Panc1 (cell line): ENCODE results near the gene JDP2. TPM values are rescaled to one million over a fixed set of nuclear protein-coding genes. Genes with fewer than 3 reads are reported as not detected.

Source experiments
- ATAC-seq: fragments of 200-7000 bp; cut with Tn5 transposase; 2 replicates; pipeline ENCODE4 v1.9.1; 2020; ENCODE audit warnings: mild to moderate bottlenecking, moderate library complexity
- BruUV-seq: library from RNA; stranded (reverse); fragments of 400-500 nt; replicated peaks from 2 replicates; lab custom pipeline; 2021; lab: Mats Ljungman, UMichigan
- CTCF ChIA-PET: fragments of 300-600 bp; sonication (Branson Sonifier 250); formaldehyde crosslinking; loops from one replicate; lab custom pipeline; 2022; ENCODE audit warnings: antibody characterized with exemption; lab: Charles Lee
- POLR2A ChIA-PET: fragments of 300-600 bp; sonication (Branson Sonifier 250); formaldehyde crosslinking; loops from one replicate; lab custom pipeline; 2022; ENCODE audit warnings: antibody characterized with exemption; lab: Charles Lee
- DNase-seq: peaks from one replicate; pipeline ENCODE4 v3.0.0-alpha.2; 2010; ENCODE audit warnings: low read depth, low spot score
- H3K27ac ChIP-seq: 2 replicates; pipeline ENCODE4 v1.5.1; 2011; ENCODE audit warnings: mild to moderate bottlenecking, low read length, inconsistent platforms
- H3K27me3 ChIP-seq: fragments of 200-500 bp; sonication (Bioruptor generic); 2 replicates; pipeline ENCODE4 v1.6.0; 2014; ENCODE audit warnings: low read length, inconsistent platforms; ENCODE audit not compliant: control insufficient read depth, insufficient read depth
- H3K36me3 ChIP-seq: fragments of 200-500 bp; sonication (Bioruptor generic); 2 replicates; pipeline ENCODE4 v1.5.1; 2014; ENCODE audit warnings: inconsistent platforms, mild to moderate bottlenecking, low read length, moderate library complexity; ENCODE audit not compliant: control insufficient read depth, insufficient read depth
- H3K4me1 ChIP-seq: 2 replicates; pipeline ENCODE4 v1.5.1; 2011; ENCODE audit warnings: inconsistent platforms, mild to moderate bottlenecking, low read length, moderate library complexity; ENCODE audit not compliant: control insufficient read depth, insufficient read depth
- H3K4me3 ChIP-seq, 2 experiments: 2 replicates each; pipeline ENCODE4 v1.5.1; 2011 to 2012; ENCODE audit warnings: low read depth in 2 of 2, low read length in 2 of 2, mild to moderate bottlenecking in 2 of 2, inconsistent platforms in 1 of 2, moderate library complexity in 1 of 2
- H3K9me3 ChIP-seq: fragments of 200-500 bp; sonication (Bioruptor generic); 2 replicates; pipeline ENCODE4 v1.5.1; 2014; ENCODE audit warnings: low read depth, mild to moderate bottlenecking, inconsistent platforms, low read length, moderate library complexity; ENCODE audit not compliant: control insufficient read depth, insufficient read depth
- POLR2AphosphoS5 ChIP-seq: IDR thresholded peaks from 2 replicates; pipeline ENCODE4 v1.6.1; 2012; ENCODE audit warnings: mild to moderate bottlenecking, low read depth, low read length, moderate library complexity
- SIN3A ChIP-seq: IDR thresholded peaks from 2 replicates; pipeline ENCODE4 v1.6.1; 2012; ENCODE audit warnings: low read depth, mild to moderate bottlenecking, low read length, moderate library complexity, borderline replicate concordance; ENCODE audit not compliant: insufficient read depth
- TCF7L2 ChIP-seq: IDR thresholded peaks from 2 replicates; pipeline ENCODE4 v1.6.1; 2011; ENCODE audit warnings: mild to moderate bottlenecking, low read depth, low read length, inconsistent platforms
- in situ Hi-C: cut with HindIII; loops from 2 replicates; pipeline ENCODE4 v1.10.0; 2016; ENCODE audit warnings: low sequenced_read_pairs, low pct_unique_long_range_greater_than_20kb
- intact Hi-C: fragments of 100-400 bp; cut with micrococcal nuclease; formaldehyde crosslinking; loops from one replicate; pipeline ENCODE4 v1.10.0; 2022; ENCODE audit not compliant: unreplicated experiment
- total RNA-seq: library from RNA; stranded (reverse); gene quantifications from one replicate; pipeline ENCODE4 v1.2.1, GENCODE V29; 2021; ENCODE audit not compliant: unreplicated experiment
- TF ChIP-seq, protein P1 (sequence below): fragments of 450-650 bp; IDR thresholded peaks from 2 replicates; pipeline ENCODE4 v1.5.1; 2017; ENCODE audit warnings: mild to moderate bottlenecking
- TF ChIP-seq, protein P2 (sequence below), 2 experiments: IDR thresholded peaks; 2 replicates each; pipeline ENCODE4 v1.6.1; 2011 to 2012; ENCODE audit warnings: low read depth in 2 of 2, control low read depth in 1 of 2, low read length in 1 of 2, mild to moderate bottlenecking in 1 of 2, moderate library complexity in 1 of 2; ENCODE audit not compliant: insufficient read depth in 1 of 2

The JDP2 gene
- total RNA-seq, 1 experiment from 2014 or later, result 17.5 TPM

DNA sequence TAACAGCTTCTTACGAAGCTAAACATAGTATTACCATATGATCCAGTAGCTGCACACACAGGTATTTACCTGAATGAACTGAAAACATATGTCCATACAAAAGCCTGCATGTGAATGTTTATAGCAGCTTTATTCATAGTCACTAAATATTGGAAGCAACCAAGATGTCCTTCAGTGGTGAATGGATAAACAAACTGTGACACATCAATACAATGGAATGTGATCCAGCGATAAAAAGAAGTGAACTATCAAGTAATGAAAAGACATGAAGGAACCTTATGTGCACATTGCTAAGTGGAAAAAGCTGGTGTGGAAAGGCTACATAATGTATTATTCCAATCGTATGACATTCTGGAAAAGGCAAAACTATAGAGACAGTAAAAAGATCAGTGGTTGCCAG is 38.1 kb upstream of the JDP2 start:
- no peak for ATAC-seq
- no TSS peak for BruUV-seq
- Histone ChIP-seq H3K27me3 (no peaks in the 10 kb centered on the region; the same call in 1 of the 2 replicates), H3K4me1 (no peaks in the 10 kb centered on the region), H3K27ac (no peak overlapping the region), H3K4me3 (no peak overlapping the region), H3K9me3 (no peaks in the 10 kb centered on the region), H3K36me3 (no peaks in the 10 kb centered on the region)
- intact Hi-C loops (no loop called here), in situ Hi-C loops (no loop called here)
- no peak for DNase-seq
- CTCF ChIA-PET, result no interaction called here
- POLR2A ChIA-PET, result no interaction called here
- TF ChIP-seq, protein P1, sequence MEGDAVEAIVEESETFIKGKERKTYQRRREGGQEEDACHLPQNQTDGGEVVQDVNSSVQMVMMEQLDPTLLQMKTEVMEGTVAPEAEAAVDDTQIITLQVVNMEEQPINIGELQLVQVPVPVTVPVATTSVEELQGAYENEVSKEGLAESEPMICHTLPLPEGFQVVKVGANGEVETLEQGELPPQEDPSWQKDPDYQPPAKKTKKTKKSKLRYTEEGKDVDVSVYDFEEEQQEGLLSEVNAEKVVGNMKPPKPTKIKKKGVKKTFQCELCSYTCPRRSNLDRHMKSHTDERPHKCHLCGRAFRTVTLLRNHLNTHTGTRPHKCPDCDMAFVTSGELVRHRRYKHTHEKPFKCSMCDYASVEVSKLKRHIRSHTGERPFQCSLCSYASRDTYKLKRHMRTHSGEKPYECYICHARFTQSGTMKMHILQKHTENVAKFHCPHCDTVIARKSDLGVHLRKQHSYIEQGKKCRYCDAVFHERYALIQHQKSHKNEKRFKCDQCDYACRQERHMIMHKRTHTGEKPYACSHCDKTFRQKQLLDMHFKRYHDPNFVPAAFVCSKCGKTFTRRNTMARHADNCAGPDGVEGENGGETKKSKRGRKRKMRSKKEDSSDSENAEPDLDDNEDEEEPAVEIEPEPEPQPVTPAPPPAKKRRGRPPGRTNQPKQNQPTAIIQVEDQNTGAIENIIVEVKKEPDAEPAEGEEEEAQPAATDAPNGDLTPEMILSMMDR, result no peak
- TF ChIP-seq TCF7L2, result no peak
- TF ChIP-seq SIN3A, result no peak
- TF ChIP-seq, protein P2, sequence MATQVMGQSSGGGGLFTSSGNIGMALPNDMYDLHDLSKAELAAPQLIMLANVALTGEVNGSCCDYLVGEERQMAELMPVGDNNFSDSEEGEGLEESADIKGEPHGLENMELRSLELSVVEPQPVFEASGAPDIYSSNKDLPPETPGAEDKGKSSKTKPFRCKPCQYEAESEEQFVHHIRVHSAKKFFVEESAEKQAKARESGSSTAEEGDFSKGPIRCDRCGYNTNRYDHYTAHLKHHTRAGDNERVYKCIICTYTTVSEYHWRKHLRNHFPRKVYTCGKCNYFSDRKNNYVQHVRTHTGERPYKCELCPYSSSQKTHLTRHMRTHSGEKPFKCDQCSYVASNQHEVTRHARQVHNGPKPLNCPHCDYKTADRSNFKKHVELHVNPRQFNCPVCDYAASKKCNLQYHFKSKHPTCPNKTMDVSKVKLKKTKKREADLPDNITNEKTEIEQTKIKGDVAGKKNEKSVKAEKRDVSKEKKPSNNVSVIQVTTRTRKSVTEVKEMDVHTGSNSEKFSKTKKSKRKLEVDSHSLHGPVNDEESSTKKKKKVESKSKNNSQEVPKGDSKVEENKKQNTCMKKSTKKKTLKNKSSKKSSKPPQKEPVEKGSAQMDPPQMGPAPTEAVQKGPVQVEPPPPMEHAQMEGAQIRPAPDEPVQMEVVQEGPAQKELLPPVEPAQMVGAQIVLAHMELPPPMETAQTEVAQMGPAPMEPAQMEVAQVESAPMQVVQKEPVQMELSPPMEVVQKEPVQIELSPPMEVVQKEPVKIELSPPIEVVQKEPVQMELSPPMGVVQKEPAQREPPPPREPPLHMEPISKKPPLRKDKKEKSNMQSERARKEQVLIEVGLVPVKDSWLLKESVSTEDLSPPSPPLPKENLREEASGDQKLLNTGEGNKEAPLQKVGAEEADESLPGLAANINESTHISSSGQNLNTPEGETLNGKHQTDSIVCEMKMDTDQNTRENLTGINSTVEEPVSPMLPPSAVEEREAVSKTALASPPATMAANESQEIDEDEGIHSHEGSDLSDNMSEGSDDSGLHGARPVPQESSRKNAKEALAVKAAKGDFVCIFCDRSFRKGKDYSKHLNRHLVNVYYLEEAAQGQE (IDR thresholded peaks at IDR 0.05; ENCODE audit: insufficient read depth in 1 of 2, low read depth in 2 of 2, low read length in 1 of 2), result no peak
- TF ChIP-seq POLR2AphosphoS5, result no peak

DNA sequence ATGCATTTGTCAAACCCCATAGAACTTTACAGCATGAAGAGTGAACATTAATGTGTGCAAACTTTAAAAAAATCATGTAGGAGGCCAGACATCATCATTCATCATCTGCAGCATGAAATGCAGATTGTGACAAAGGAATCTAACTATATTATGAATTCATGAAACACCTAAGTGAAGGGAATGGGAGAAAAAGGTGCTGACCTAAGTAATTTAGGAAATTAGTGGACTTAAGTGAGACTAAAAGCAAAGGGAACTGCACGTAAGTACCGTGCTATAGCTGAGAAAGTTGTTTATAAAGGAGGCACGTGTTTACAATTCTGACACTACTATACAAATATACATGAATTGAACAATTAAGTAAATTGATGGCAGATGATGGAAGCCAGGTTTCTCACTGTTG is 37.6 kb upstream of the JDP2 start:
- TF ChIP-seq SIN3A, result no peak
- TF ChIP-seq TCF7L2, result no peak
- TF ChIP-seq, protein P2 (IDR thresholded peaks at IDR 0.05; ENCODE audit: insufficient read depth in 1 of 2, low read depth in 2 of 2, low read length in 1 of 2), result no peak
- TF ChIP-seq, protein P1, result no peak
- TF ChIP-seq POLR2AphosphoS5, result no peak
- BruUV-seq, result no TSS peak
- POLR2A ChIA-PET, result no interaction called here

More for the DNA sequence above, 37.6 kb upstream of the JDP2 start:
- Histone ChIP-seq H3K27ac (no peak overlapping the region), H3K27me3 (no peaks in the 10 kb centered on the region; the same call in 1 of the 2 replicates), H3K9me3 (no peaks in the 10 kb centered on the region), H3K36me3 (no peaks in the 10 kb centered on the region), H3K4me3 (no peak overlapping the region), H3K4me1 (no peaks in the 10 kb centered on the region)
- intact Hi-C loops (no loop called here), in situ Hi-C loops (no loop called here)
- CTCF ChIA-PET, result no interaction called here
- ATAC-seq (no peak), DNase-seq (no peak)
